Kidney (tissue), 14 donors: Measurements from ENCODE around the gene CCDC14. TPM values are rescaled to one million over a fixed set of nuclear protein-coding genes. Genes with fewer than 3 reads are reported as not detected.

Source experiments
- DNase-seq, 5 donors: peaks; one replicate each; pipeline ENCODE4 v3.0.0-alpha.2; 2013 to 2020
- FAIRE-seq: peaks from 2 replicates; lab custom pipeline; 2012; peaks lifted over from hg19 to GRCh38; lab: Jason Lieb, UNC
- H3K27ac ChIP-seq, 2 donors: one replicate each; pipeline ENCODE4 v1.7.0; 2013; ENCODE audit warnings: low read depth in 2 of 2, low read length in 2 of 2, inconsistent platforms in 1 of 2
- H3K27me3 ChIP-seq: one replicate; pipeline ENCODE4 v1.7.1; 2013; ENCODE audit warnings: low read length, inconsistent platforms; ENCODE audit not compliant: control insufficient read depth, insufficient read depth
- H3K36me3 ChIP-seq, 3 donors: one replicate each; pipeline versions ENCODE4 v1.7.0 to v1.7.1; 2013; ENCODE audit warnings: low read length in 3 of 3, control low read depth in 1 of 3, inconsistent platforms in 1 of 3; ENCODE audit not compliant: insufficient read depth in 3 of 3, control insufficient read depth in 2 of 3
- H3K4me1 ChIP-seq, 3 donors: one replicate each; pipeline versions ENCODE4 v1.7.0 to v1.7.1; 2013; ENCODE audit warnings: low read length in 3 of 3, inconsistent platforms in 1 of 3, low read depth in 1 of 3; ENCODE audit not compliant: control insufficient read depth in 2 of 3, insufficient read depth in 2 of 3
- H3K4me3 ChIP-seq, 3 donors: one replicate each; pipeline versions ENCODE4 v1.7.0 to v1.8.1; 2013; ENCODE audit warnings: low read length in 3 of 3, control low read depth in 1 of 3, inconsistent platforms in 1 of 3
- H3K9ac ChIP-seq, 3 donors: one replicate each; pipeline versions ENCODE4 v1.7.0 to v1.7.1; 2013; ENCODE audit warnings: low read length in 3 of 3, control low read depth in 1 of 3, inconsistent platforms in 1 of 3
- H3K9me3 ChIP-seq, 3 donors: one replicate each; pipeline versions ENCODE4 v1.7.0 to v1.7.1; 2013; ENCODE audit warnings: low read length in 3 of 3, control low read depth in 1 of 3, inconsistent platforms in 1 of 3; ENCODE audit not compliant: control insufficient read depth in 2 of 3, insufficient read depth in 1 of 3
- intact Hi-C: fragments of 100-400 bp; cut with DNase I; formaldehyde crosslinking; loops from one replicate; pipeline ENCODE4 v1.11.1; 2022
- polyA plus RNA-seq: library from polyadenylated mRNA; stranded (reverse); fragments of 350-450 nt; fragmentation: Illumina TruSeq; extraction: RNeasy Lipid Tissue Mini Kit (QIAGEN cat#74804); gene quantifications from one replicate; pipeline ENCODE4 v1.2.3, GENCODE V29; 2014; ENCODE audit warnings: low read depth, low replicate concordance; ENCODE audit not compliant: insufficient read depth
- total RNA-seq: library from RNA; stranded (reverse); fragmentation: NEBNext Ultra II Directional; extraction: Animal tissue kit (Norgen Biotek cat#: 25700); gene quantifications from one replicate; pipeline ENCODE4 v1.2.1, GENCODE V29; 2021
- TF ChIP-seq, protein P1 (sequence below): IDR thresholded peaks from 3 replicates; pipeline ENCODE4 v1.5.1; 2012; ENCODE audit warnings: mild to moderate bottlenecking, moderate library complexity, borderline replicate concordance; ENCODE audit not compliant: insufficient read depth; ENCODE audit errors: extremely low read depth
- donor health status: control.
- donor health status: control.
- donor health status: control.
- donor health status: control.
- donor health status: control.
- donor health status: DM: yes; HTN: yes; CAD: no.
- donor health status: Normal renal cell carcinoma (clear cell type).

Gene CCDC14
- total and polyA plus RNA-seq, 2 donors from 2014 or later, result 8.3 to 28.2 TPM

- Histone ChIP-seq H3K4me1 (no peaks in the 10 kb centered on the region), H3K9ac (no peak overlapping the region), H3K36me3 (no peaks in the 10 kb centered on the region), H3K4me3 (no peak overlapping the region), H3K27me3 (no peaks in the 10 kb centered on the region), H3K27ac (no peak overlapping the region), H3K9me3 (peaks cover 2 to 18% (median 8%) of the 10 kb centered on the region in 3 donors)
- DNase-seq (no peak), FAIRE-seq (no peak)
- TF ChIP-seq, protein P1, sequence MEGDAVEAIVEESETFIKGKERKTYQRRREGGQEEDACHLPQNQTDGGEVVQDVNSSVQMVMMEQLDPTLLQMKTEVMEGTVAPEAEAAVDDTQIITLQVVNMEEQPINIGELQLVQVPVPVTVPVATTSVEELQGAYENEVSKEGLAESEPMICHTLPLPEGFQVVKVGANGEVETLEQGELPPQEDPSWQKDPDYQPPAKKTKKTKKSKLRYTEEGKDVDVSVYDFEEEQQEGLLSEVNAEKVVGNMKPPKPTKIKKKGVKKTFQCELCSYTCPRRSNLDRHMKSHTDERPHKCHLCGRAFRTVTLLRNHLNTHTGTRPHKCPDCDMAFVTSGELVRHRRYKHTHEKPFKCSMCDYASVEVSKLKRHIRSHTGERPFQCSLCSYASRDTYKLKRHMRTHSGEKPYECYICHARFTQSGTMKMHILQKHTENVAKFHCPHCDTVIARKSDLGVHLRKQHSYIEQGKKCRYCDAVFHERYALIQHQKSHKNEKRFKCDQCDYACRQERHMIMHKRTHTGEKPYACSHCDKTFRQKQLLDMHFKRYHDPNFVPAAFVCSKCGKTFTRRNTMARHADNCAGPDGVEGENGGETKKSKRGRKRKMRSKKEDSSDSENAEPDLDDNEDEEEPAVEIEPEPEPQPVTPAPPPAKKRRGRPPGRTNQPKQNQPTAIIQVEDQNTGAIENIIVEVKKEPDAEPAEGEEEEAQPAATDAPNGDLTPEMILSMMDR, result no peak
- intact Hi-C loops, result no loop called here
Measured at GRCh38 chr3:123920868-123921267, 40.2 kb downstream of the CCDC14 start.

DNA sequence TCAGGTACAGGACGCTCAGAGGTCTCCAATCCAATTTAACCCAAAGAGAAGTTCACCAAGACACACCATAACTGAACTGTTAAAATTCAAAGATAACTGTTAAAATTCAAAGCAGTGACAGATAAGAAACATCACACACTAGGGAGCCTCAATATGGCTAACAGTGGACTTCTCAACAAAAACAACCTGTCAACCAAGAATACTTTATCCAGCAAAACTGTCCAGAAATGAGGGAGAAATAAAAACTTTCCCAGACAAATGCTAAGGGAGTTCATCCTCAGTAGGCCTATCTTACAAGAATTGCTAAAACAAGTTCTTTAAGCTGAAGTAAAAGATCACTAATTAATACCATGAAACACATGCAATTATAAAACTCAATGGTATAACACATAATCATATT, 40.6 kb downstream of the CCDC14 start:
- DNase-seq (peak in 2 of 5 donors; percentile 7 to 8), FAIRE-seq (no peak)
- TF ChIP-seq, protein P1, result no peak
- H3K9me3 ChIP-seq, result peaks cover 2 to 18% (median 8%) of the 10 kb centered on the region in 3 donors
- intact Hi-C loops, result no loop called here
- no peaks in the 10 kb centered on the region for H3K27me3 ChIP-seq
- no peaks in the 10 kb centered on the region for H3K4me1 ChIP-seq
- H3K27ac ChIP-seq, result no peak overlapping the region
- H3K4me3 ChIP-seq, result no peak overlapping the region
- H3K36me3 ChIP-seq, result no peaks in the 10 kb centered on the region
- no peak overlapping the region for H3K9ac ChIP-seq

DNA sequence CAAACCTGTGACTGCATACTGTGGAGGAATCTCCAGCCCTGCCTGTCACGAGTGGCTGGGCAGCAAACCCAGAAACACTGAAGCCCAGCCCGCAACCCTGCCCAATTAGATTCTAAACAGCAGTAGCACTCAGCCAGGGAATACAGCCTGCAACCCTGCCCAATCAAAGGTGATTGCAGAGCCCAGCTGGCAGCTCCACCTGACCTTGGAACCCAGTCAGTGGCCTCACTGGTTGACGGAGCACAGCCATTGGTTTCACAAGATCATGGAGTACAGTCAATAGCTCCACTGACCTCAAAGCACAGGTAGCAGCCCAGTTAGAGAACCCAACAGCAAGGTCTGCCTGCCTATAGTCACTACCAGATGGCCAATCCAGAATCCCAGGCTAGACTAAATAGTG, 41.7 kb downstream of the CCDC14 start:
- Histone ChIP-seq H3K4me3 (no peak overlapping the region), H3K36me3 (peaks cover 0 to 3% (median 2%) of the 10 kb centered on the region in 3 donors), H3K27me3 (no peaks in the 10 kb centered on the region), H3K27ac (no peak overlapping the region), H3K4me1 (no peaks in the 10 kb centered on the region), H3K9me3 (peaks cover 2 to 18% (median 8%) of the 10 kb centered on the region in 3 donors), H3K9ac (no peak overlapping the region)
- no peak for FAIRE-seq
- TF ChIP-seq, protein P1, result no peak
- intact Hi-C loops, result no loop called here
- DNase-seq, result peak in 1 of 5 donors; percentile 8

DNA sequence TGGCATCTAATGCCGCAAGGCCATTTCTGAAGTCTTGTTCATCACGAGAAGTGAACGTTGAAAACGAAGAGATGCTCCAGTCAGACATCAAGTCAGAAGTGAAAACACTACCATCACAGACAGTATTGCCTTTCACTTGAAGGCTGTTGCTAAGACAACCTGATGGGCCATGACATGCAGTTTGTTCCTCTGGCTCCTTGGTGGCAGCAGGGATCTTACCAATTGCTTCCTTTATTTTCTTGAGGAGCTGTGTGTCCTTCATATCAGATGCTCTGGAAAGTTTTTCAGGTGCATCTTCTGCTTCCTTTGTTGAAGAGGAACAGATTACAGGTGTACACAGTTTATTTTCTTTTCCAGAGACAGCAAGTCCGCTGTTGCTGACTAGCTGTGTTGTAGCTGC, 46.2 kb downstream of the CCDC14 start:
- intact Hi-C loops, result no loop called here
- H3K4me1 ChIP-seq, result no peaks in the 10 kb centered on the region
- DNase-seq (peak in 1 of 5 donors; percentile 14), FAIRE-seq (no peak)
- no peak overlapping the region for H3K27ac ChIP-seq
- H3K27me3 ChIP-seq, result no peaks in the 10 kb centered on the region
- TF ChIP-seq, protein P1, result no peak
- no peaks in the 10 kb centered on the region for H3K9me3 ChIP-seq
- no peak overlapping the region for H3K4me3 ChIP-seq
- no peak overlapping the region for H3K9ac ChIP-seq
- H3K36me3 ChIP-seq, result peaks cover 0 to 3% (median 2%) of the 10 kb centered on the region in 3 donors
